Psoas muscle (tissue), 8 donors: Measurements from ENCODE around the gene STAM. TPM values are rescaled to one million over a fixed set of nuclear protein-coding genes. Genes with fewer than 3 reads are reported as not detected.
"Not testable (repeated sequence)": the region's sequence is repeated elsewhere in the genome, so short reads cannot be mapped to it uniquely, and the experiment has no call there.

Experiments used
- ATAC-seq, 4 donors: fragments of 200-7000 bp; cut with Tn5 transposase; one replicate each; pipeline ENCODE4 v1.9.1; 2020; ENCODE audit warnings: moderate library complexity in 3 of 4, mild to moderate bottlenecking in 2 of 4
- DNase-seq, 2 donors: peaks; one replicate each; pipeline ENCODE4 v3.0.0-alpha.2; 2020
- H3K27ac ChIP-seq: fragments of 200-600 bp; one replicate; pipeline ENCODE4 v1.8.0; 2022
- H3K27me3 ChIP-seq, 3 donors: fragments of 200-600 bp in 1 of 3; one replicate each; pipeline versions ENCODE4 v1.6.1 to v1.8.0; 2013 to 2022; ENCODE audit warnings: low read length in 2 of 3, mild to moderate bottlenecking in 2 of 3, moderate library complexity in 1 of 3; ENCODE audit not compliant: insufficient read depth in 3 of 3
- H3K36me3 ChIP-seq, 2 donors: fragments of 200-600 bp in 1 of 2; one replicate each; pipeline versions ENCODE4 v1.6.1 to v1.8.0; 2013 to 2022; ENCODE audit warnings: low read depth in 1 of 2, mild to moderate bottlenecking in 1 of 2, moderate library complexity in 1 of 2; ENCODE audit not compliant: insufficient read depth in 1 of 2
- H3K4me1 ChIP-seq: fragments of 200-600 bp; one replicate; pipeline ENCODE4 v1.8.0; 2022
- H3K4me3 ChIP-seq: fragments of 200-600 bp; one replicate; pipeline ENCODE4 v1.8.0; 2022; ENCODE audit warnings: mild to moderate bottlenecking
- H3K9me3 ChIP-seq: fragments of 200-600 bp; one replicate; pipeline ENCODE4 v1.8.0; 2022
- CTCF ChIP-seq: fragments of 200-600 bp; IDR thresholded peaks from one replicate; pipeline ENCODE4 v1.8.0; 2022; ENCODE audit warnings: antibody characterized with exemption
- WGBS, 3 donors: extraction: QIAGEN DNeasy Blood & Tissue Kit; methylation state at CpG; one replicate each; pipeline versions ENCODE4 v1.1.6 to v1.1.7; 2013; 5-methylcytosine and 5-hydroxymethylcytosine counted together
- intact Hi-C, 2 donors: fragments of 100-400 bp; cut with DNase I; formaldehyde crosslinking; loops; one replicate each; pipeline versions ENCODE4 v1.11.0 to v1.14.2; 2022
- polyA plus RNA-seq, 3 donors: library from polyadenylated mRNA; stranded (reverse); fragments of 200-250 nt; gene quantifications; one replicate each; pipeline ENCODE4 v1.2.3, GENCODE V29; 2013
- total RNA-seq, 4 donors: library from RNA; stranded (reverse); fragmentation: NEBNext Ultra II Directional in 2 of 4; extraction: Animal tissue kit (Norgen Biotek cat#: 25700) in 2 of 4; gene quantifications; one replicate each; pipeline versions ENCODE4 v1.2.1 to v1.2.4, GENCODE V29; 2021 to 2023
- donor health status: healthy with polysubstance abuse.
- donor health status: DM: no; HTN: no; CAD: no; lungs with moderate emphysema.
- donor health status: Bipolar disorder and iron deficiency.
- donor health status: healthy.
- donor health status: DM: yes; HTN: yes; CAD: no.
- donor health status: DM: no; HTN: no; CAD: no.
- donor health status: DM: no; HTN: no; CAD: no.
- donor health status: DM: yes; HTN: yes; CAD: no.

Gene STAM
- total and polyA plus RNA-seq, 7 donors: 16.3 to 42.4 (median 31.9) TPM

GRCh38 chr10:17626656-17627055, 17.3 kb upstream of the STAM start:
- H3K4me3 ChIP-seq: no peak overlapping the region
- intact Hi-C loops: no loop called here
- DNase-seq: no peak
- no peak overlapping the region for H3K27ac ChIP-seq
- no peak for ATAC-seq
- H3K36me3 ChIP-seq: no peaks in the 10 kb centered on the region
- no peaks in the 10 kb centered on the region for H3K4me1 ChIP-seq
- peaks cover 0 to 2% (median 0%) of the 10 kb centered on the region in 3 donors for H3K27me3 ChIP-seq
- TF ChIP-seq CTCF: no peak
- H3K9me3 ChIP-seq: no peaks in the 10 kb centered on the region
- WGBS, 3 donors: 57 to 69% (median 64%) methylated on average over 1 of the region's 1 CpG

GRCh38 chr10:17632590-17632989, 11.4 kb upstream of the STAM start:
- not testable (repeated sequence) for H3K27ac ChIP-seq, ATAC-seq
- 86 to 87% (median 86%) methylated on average over 8 of the region's 8 CpGs for WGBS, 3 donors

GRCh38 chr10:17633353-17633752, 10.6 kb upstream of the STAM start:
- intact Hi-C loops: no loop called here
- H3K27me3 ChIP-seq: no peaks in the 10 kb centered on the region
- DNase-seq: no peak
- H3K9me3 ChIP-seq: no peaks in the 10 kb centered on the region
- no peak for TF ChIP-seq CTCF
- H3K36me3 ChIP-seq: no peaks in the 10 kb centered on the region
- H3K27ac ChIP-seq: no peak overlapping the region
- H3K4me3 ChIP-seq: no peak overlapping the region
- no peak for ATAC-seq
- 79 to 87% (median 80%) methylated on average over 1 of the region's 1 CpG for WGBS, 3 donors
- no peaks in the 10 kb centered on the region for H3K4me1 ChIP-seq

More at GRCh38 chr10:17632590-17632989, 11.4 kb upstream of the STAM start:
- H3K4me3 ChIP-seq, H3K36me3 ChIP-seq, DNase-seq, intact Hi-C loops, H3K4me1 ChIP-seq, H3K27me3 ChIP-seq, H3K9me3 ChIP-seq: not testable (repeated sequence)

GRCh38 chr10:17637869-17638268, 6.1 kb upstream of the STAM start:
- H3K9me3 ChIP-seq: no peaks in the 10 kb centered on the region
- DNase-seq: no peak
- no peak for TF ChIP-seq CTCF
- H3K27me3 ChIP-seq: no peaks in the 10 kb centered on the region
- no peak for ATAC-seq
- no peaks in the 10 kb centered on the region for H3K36me3 ChIP-seq
- no peaks in the 10 kb centered on the region for H3K4me1 ChIP-seq
- H3K4me3 ChIP-seq: no peak overlapping the region
- 91 to 96% (median 95%) methylated on average over 5 of the region's 5 CpGs for WGBS, 3 donors
- intact Hi-C loops: no loop called here
- H3K27ac ChIP-seq: no peak overlapping the region

- Histone ChIP-seq H3K4me3 (no peak overlapping the region), H3K4me1 (peaks cover 6% of the 10 kb centered on the region), H3K36me3 (no peaks in the 10 kb centered on the region), H3K9me3 (no peaks in the 10 kb centered on the region), H3K27ac (no peak overlapping the region), H3K27me3 (no peaks in the 10 kb centered on the region)
- 96 to 97% (median 97%) methylated on average over 4 of the region's 4 CpGs for WGBS, 3 donors
- DNase-seq (no peak), ATAC-seq (no peak)
- intact Hi-C loops: no loop called here
- no peak for TF ChIP-seq CTCF
Observed at GRCh38 chr10:17640331-17640816, 3.6 kb upstream of the STAM start.
